Activated naive CD8-positive, alpha-beta T cell treated with anti-CD3 and anti-CD28 coated beads, Interleukin-2, amount 10 ng/mL, durations not matched to agents 7 days and 5 days (primary cell): ENCODE results near the gene CSGALNACT2. TPM values are rescaled to one million over a fixed set of nuclear protein-coding genes. Genes with fewer than 3 reads are reported as not detected.

Experiments used
- ATAC-seq: fragments of 150-1000 bp; cut with Tn5 transposase; one replicate; pipeline ENCODE4 v1.10.0; 2021; ENCODE audit warnings: low read depth, moderate library complexity
- POLR2A ChIA-PET: fragments of 350-600 bp; sonication (Branson Sonifier 250); formaldehyde crosslinking; loops from one replicate; lab custom pipeline; 2021; ENCODE audit warnings: antibody characterized with exemption; lab: Charles Lee
- DNase-seq: peaks from one replicate; pipeline ENCODE4 v3.0.0; 2021
- H3K27ac Mint-ChIP-seq: one replicate; pipeline ENCODE4 v1.8.0; 2022; ENCODE audit warnings: mild to moderate bottlenecking, mixed read lengths
- H3K27me3 Mint-ChIP-seq: one replicate; pipeline ENCODE4 v1.8.0; 2022; ENCODE audit warnings: mild to moderate bottlenecking, moderate library complexity, mixed read lengths
- H3K36me3 Mint-ChIP-seq: one replicate; pipeline ENCODE4 v1.8.0; 2021; ENCODE audit warnings: mild to moderate bottlenecking, mixed read lengths
- H3K4me1 Mint-ChIP-seq: one replicate; pipeline ENCODE4 v1.8.0; 2021; ENCODE audit warnings: mixed read lengths
- H3K4me3 Mint-ChIP-seq: one replicate; pipeline ENCODE4 v1.8.0; 2022; ENCODE audit warnings: mild to moderate bottlenecking, moderate library complexity, mixed read lengths
- H3K9me3 Mint-ChIP-seq: one replicate; pipeline ENCODE4 v1.8.0; 2021; ENCODE audit warnings: mixed read lengths
- total RNA-seq, 2 experiments: library from RNA; stranded (reverse); gene quantifications; one replicate each; pipeline ENCODE4 v1.2.3, GENCODE V29; 2021

CSGALNACT2 gene
- total RNA-seq, 2 experiments from 2014 or later = 37.2 to 39.5 TPM

DNA sequence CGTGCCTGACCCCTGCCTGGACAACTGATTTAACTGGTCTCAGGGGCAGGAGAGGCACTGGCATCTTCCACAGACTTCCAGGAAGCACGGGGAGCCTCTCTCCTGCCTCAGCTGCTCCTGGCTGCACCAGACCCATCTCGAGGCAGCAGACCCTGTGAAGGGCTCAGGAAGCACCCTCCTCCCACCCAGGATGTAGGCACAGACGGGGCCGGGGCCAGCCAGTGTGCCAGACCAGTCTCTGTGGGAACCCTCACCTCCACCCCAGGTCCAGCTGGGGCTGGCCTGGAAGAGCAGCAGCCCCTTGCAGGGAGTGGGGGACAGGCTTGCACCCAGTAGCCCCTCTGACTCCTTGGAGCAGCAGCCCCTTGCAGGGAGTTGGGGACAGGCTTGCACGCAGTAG is 72.3 kb downstream of the CSGALNACT2 start:
- Mint-ChIP-seq H3K9me3 (no peaks in the 10 kb centered on the region), H3K27me3 (no peaks in the 10 kb centered on the region), H3K4me1 (no peaks in the 10 kb centered on the region), H3K36me3 (no peaks in the 10 kb centered on the region), H3K27ac (no peak overlapping the region), H3K4me3 (no peak overlapping the region)
- POLR2A ChIA-PET = interaction anchor here (1.2 kb wide), 1 partner anchor 85 kb away, joined by 3 read pairs; no protein-coding TSS in a partner anchor
- DNase-seq (no peak), ATAC-seq (no peak)

DNA sequence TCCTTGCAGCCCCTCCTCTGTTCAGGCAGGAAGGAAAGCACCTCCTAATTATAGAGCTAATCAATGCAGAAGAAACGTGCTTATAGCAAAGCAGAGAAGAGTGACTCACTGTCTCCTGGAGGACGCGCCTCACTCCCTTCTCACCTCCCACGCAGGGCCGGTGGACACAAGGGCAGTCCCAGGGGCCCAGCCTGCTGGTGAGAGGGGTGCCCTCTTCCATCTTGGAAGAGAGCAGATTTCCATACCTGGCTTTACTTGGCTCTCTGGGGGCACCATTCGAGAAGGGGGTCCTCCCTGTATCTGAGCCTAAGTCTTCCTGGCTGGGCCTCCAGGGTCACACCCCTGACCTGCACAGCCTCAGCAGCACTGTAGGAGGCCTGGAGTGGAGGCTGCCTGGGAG is 72.8 kb downstream of the CSGALNACT2 start:
- Mint-ChIP-seq H3K27me3 (no peaks in the 10 kb centered on the region), H3K27ac (no peak overlapping the region), H3K36me3 (no peaks in the 10 kb centered on the region), H3K4me1 (no peaks in the 10 kb centered on the region), H3K4me3 (no peak overlapping the region), H3K9me3 (no peaks in the 10 kb centered on the region)
- DNase-seq (peak; percentile 26), ATAC-seq (no peak)
- POLR2A ChIA-PET = interaction anchor here (1.2 kb wide), 1 partner anchor 84 kb away, joined by 3 read pairs; no protein-coding TSS in a partner anchor

DNA sequence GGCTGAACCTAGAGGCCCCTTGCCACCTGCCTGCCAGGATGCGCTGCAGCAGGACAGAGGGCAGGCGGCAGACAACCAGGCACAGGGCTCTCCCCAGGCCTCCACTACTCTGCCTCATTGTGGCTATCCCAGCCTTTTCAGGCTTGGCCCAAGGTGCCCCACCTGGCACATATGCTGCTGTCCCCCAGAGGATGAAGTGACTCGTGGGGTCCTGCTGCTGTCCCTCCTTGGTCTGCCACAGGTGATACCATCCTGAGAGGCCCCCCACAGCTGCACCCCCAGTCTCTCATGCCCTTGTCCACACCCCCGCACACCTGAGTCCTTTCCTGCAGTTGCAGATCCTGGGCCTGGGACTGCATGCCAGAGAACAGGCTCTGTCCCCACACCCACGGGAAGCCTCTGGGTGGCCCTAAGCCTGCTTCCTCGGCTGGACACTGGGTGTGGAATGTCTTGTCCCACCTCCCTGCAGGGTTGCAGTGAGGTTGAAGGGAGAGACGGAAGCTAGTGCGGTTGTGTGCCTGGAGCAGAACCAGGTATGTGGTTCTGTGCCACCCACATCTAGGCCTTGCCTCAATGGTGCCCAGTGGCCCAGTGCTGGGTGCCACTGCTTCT is 73.3 kb downstream of the CSGALNACT2 start:
- Mint-ChIP-seq H3K4me3 (no peak overlapping the region), H3K27me3 (no peaks in the 10 kb centered on the region), H3K36me3 (no peaks in the 10 kb centered on the region), H3K9me3 (no peaks in the 10 kb centered on the region), H3K4me1 (no peaks in the 10 kb centered on the region), H3K27ac (no peak overlapping the region)
- POLR2A ChIA-PET = interaction anchor here (1.2 kb wide), 1 partner anchor 84 kb away, joined by 3 read pairs; no protein-coding TSS in a partner anchor
- peak; percentile 25 for DNase-seq
- ATAC-seq = no peak

DNA sequence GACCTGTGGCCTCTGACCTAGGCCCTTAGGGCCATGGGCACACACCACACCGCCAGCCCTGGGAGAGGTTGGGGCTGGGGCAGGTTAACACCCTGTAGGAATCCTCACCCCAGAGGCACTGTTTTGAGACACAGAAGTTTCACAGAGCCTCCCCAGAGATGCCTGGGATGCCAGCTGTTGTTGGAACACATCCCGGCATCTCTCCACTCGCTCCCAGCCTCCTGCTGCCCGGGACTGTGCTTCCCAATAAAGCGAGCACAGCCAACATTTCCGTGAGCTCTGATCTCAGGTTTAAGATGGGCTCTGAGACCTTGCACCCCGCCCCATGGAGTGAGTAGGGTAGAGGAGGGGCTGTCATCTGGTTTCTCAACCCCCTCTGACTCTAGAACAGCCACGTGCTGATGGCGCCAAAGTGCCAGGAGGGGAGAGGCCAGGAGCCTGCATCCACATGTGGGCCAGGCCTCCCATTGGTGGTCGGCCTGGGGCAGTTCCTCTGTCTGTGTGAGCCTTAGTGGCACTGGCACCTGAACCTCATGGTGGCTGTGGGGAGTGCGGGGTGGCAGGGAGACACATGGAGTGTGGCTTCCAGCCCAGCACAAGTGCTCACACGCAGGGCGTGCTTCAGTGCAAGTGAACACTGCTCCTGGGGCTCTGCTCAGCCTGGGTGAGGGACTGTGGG is 73.9 kb downstream of the CSGALNACT2 start:
- DNase-seq (peak; percentile 22), ATAC-seq (no peak)
- Mint-ChIP-seq H3K27me3 (no peaks in the 10 kb centered on the region), H3K27ac (no peak overlapping the region), H3K36me3 (no peaks in the 10 kb centered on the region), H3K4me1 (no peaks in the 10 kb centered on the region), H3K4me3 (no peak overlapping the region), H3K9me3 (no peaks in the 10 kb centered on the region)
- POLR2A ChIA-PET = no interaction called here

DNA sequence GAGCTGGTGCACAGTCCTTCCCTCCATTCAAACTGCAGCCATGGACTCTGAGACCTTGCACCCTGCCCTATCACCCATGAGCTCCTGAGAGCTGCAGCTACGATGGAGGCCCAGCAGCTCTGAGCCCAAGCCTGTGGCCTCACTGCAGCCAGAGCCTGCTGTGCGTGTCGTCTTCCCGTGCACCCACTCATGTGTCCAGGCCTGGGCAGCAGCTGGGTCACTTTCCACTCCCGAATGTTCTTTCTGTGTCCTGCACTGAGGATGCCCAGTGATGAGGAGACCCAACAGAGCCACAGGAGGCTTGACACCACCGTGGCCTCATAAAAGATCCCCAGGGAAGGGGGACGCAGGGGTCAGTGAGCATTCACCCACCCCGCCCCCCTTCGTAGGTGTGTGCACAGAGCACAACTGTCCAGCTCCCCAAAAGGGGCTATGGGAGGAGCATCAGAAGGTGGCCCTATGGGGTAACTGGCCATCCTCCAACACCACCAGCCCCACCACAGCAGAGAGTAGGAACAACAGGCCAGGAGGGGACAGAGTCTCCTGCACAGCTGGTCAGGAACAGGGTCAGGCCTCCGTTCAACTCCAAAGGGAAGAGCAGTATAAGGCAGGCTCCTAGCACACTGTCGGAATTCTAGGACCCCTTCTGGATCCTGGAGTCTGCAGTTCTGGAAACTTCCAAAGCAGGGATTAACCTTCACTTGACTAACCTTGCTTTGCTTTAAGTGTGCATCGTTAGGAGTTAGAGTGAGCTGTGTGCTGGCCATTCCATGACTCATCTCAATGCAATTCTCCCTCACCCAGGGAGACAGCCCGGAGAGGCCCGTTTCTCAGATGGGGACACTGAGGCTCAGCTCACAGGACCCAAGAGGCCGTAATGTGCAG is 76.1 kb downstream of the CSGALNACT2 start:
- Mint-ChIP-seq H3K9me3 (no peaks in the 10 kb centered on the region), H3K4me1 (no peaks in the 10 kb centered on the region), H3K36me3 (no peaks in the 10 kb centered on the region), H3K27ac (no peak overlapping the region), H3K27me3 (no peaks in the 10 kb centered on the region), H3K4me3 (no peak overlapping the region)
- no peak for ATAC-seq
- no peak for DNase-seq
- POLR2A ChIA-PET = no interaction called here

DNA sequence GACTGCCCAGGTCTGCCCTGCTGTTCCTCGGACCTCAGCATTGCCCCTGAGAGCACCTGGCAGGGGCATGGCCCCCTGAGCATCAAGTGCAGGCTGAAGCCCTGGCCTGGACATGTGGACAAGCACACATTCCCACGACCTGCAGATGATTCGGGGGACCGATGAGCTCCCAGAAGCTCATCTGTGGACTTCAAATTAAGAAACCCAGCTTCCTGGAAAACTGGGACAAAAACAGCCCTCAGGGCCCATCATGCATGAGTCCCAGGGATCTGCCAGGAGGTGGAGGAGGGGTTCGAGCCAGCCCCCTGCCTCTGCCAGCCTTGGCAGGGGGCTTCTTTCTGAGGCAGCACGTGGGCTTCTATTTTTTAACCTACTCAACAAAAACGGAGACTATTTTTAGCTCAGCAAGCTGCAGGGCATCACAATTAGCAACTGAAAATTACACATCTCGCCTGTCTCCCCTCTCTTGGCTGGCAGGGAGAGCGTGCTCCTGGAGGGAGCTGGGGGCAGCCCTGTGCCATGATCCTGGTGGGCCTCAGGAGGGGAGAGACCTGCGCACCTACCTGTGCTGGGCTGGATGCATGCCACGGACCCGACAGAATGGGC is 76.8 kb downstream of the CSGALNACT2 start:
- Mint-ChIP-seq H3K9me3 (no peaks in the 10 kb centered on the region), H3K36me3 (no peaks in the 10 kb centered on the region), H3K27ac (no peak overlapping the region), H3K27me3 (no peaks in the 10 kb centered on the region), H3K4me3 (no peak overlapping the region), H3K4me1 (no peaks in the 10 kb centered on the region)
- DNase-seq = no peak
- no peak for ATAC-seq
- POLR2A ChIA-PET = no interaction called here

DNA sequence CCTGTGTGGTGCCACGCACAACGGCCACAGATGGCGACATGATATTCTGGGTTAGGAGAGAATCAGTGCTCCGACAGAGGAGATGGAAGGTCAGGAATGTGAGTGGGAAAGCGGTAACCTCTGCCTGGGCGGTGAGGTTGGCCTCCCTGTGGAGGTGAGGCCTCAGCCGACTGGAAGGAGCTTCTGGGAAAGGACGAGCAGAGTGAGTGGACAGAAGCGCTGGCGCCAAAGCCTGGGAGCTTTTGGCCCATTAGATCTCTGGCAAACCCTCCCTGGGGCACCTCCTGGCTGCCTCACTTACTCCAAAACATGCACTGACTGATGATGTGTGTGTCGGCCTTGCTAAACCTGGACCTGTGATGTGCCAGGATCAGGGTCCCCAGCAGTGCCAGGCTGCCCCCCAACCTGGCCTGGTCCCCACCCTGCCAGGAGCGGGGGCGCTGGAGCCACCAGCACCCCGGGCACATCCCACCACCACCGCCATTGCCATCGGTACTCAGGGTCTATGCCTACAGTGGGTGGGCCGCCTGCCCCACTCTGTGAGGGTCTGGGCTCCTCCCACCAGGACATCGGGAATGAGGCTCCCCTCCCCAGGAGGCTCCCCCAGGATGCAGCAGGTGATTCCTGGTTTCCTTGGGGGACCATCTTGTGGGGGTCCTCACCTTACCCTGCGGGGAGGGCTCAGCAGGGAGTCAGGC is 77.7 kb downstream of the CSGALNACT2 start:
- no peak for DNase-seq
- H3K27ac Mint-ChIP-seq = no peak overlapping the region
- H3K27me3 Mint-ChIP-seq = no peaks in the 10 kb centered on the region
- no peaks in the 10 kb centered on the region for H3K4me1 Mint-ChIP-seq
- no peaks in the 10 kb centered on the region for H3K9me3 Mint-ChIP-seq
- no peak overlapping the region for H3K4me3 Mint-ChIP-seq
- POLR2A ChIA-PET = no interaction called here
- ATAC-seq = no peak
- H3K36me3 Mint-ChIP-seq = no peaks in the 10 kb centered on the region

DNA sequence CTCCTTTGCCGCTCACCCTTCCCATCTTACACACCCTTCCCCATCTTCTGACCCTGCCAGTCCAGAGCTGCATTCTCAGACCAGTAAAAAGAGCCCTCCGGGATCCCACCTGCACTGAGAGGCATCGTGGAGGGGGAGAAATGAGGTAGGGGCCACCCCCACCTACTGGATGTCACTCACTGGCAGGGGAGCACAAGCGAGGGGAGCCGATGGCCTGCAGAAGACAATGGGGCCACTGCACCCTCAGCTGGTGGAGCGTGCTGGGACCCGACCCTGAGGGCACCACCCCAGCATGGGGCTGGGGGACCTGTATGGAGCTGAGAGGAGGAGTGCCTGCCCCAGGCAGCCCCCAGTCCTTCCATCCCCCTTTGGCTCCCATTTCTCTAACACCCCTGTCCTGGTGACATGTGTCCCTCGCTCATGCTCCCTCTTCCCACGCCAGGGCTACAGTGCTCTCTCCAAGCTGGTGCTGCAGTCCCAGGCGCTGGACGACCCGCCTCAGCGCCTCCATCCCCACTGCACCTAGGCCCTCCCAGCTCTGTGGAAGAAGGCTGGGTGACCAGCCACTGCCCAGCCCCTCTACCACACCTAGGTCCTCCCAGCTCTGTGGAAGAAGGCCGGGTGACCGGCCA is 78.8 kb downstream of the CSGALNACT2 start:
- H3K4me3 Mint-ChIP-seq = no peak overlapping the region
- H3K9me3 Mint-ChIP-seq = no peaks in the 10 kb centered on the region
- DNase-seq (no peak), ATAC-seq (no peak)
- H3K27ac Mint-ChIP-seq = no peak overlapping the region
- H3K36me3 Mint-ChIP-seq = no peaks in the 10 kb centered on the region
- H3K4me1 Mint-ChIP-seq = peaks cover 3% of the 10 kb centered on the region
- no peaks in the 10 kb centered on the region for H3K27me3 Mint-ChIP-seq
- POLR2A ChIA-PET = interaction anchor here (2.0 kb wide), 1 partner anchor 78 kb away, joined by 5 read pairs; the partner anchor contains the start of gene CSGALNACT2

DNA sequence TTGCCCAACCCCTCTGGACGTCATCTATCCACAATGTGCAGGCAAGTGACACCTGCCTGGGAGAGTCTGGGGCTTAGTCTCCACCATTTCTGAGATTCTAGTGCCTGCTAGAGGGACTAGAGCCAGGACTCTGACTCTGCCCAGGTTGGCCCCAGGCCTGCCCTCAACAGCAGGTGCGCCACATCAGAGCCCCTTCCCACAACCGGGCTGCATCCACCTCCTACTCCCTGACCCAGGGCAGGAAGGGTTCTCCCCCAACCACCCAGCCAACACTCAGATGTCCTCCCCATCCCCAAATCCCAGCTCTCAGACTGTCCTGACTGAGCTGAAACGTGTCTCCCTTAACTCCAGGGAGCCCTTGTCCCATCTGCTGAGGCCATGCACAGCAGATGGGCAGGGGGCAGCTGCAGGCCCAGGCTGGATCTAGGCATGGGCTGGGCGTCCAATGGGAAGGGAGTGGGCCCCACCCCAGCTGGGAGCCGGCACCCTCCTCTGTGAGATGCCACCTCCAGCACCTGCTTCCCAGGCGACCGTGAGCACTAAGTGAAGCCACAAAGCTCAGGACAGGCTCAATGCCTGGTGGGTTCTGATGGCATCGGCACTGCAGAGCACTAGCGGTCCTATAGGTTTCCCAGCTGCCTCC is 79.4 kb downstream of the CSGALNACT2 start:
- POLR2A ChIA-PET = interaction anchor here (2.0 kb wide), 1 partner anchor 79 kb away, joined by 5 read pairs; the partner anchor contains the start of gene CSGALNACT2
- H3K4me3 Mint-ChIP-seq = no peak overlapping the region
- H3K27me3 Mint-ChIP-seq = no peaks in the 10 kb centered on the region
- no peaks in the 10 kb centered on the region for H3K36me3 Mint-ChIP-seq
- H3K9me3 Mint-ChIP-seq = no peaks in the 10 kb centered on the region
- DNase-seq (peak; percentile 6), ATAC-seq (no peak)
- H3K27ac Mint-ChIP-seq = no peak overlapping the region
- peaks cover 3% of the 10 kb centered on the region for H3K4me1 Mint-ChIP-seq

DNA sequence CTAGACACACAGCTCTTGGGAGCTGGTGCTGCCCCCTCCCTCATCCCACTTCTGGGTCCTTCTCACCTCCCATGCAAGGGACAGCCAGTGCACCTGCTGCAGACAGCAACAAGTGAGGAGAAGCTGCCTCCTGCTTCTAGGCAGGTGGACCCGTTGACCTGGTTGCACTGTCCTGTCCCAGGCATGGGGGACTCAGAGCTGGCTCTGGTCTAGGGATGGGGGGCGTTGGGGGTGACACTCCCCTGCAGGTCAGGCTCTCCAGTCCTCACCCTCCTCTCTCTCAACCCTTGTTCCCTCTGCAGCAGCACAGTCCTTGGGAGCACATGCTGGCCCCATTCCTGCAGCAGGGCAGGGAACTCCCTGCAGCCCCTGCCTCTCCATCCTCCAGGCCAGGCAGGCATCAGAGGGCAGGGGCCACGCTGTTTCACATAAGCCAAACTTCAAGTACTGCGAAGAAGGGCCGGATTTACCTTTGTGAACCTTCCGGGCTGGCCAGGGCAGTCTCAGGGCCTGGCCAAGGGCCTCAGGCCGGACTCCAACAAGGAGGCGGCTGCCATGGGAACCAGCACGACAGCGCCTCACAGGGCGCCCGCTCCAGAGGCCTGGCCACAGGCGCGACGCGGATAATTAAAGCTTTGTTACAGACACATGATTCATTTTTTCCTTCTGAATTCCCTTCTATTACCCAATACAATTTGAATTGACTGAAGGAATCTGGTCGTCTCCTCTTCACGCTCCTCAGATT is 80.1 kb downstream of the CSGALNACT2 start:
- no peaks in the 10 kb centered on the region for H3K36me3 Mint-ChIP-seq
- DNase-seq (peak; percentile 25), ATAC-seq (no peak)
- POLR2A ChIA-PET = interaction anchor here (2.0 kb wide), 1 partner anchor 80 kb away, joined by 5 read pairs; the partner anchor contains the start of gene CSGALNACT2
- no peaks in the 10 kb centered on the region for H3K9me3 Mint-ChIP-seq
- peaks cover 3% of the 10 kb centered on the region for H3K4me1 Mint-ChIP-seq
- peaks cover 2% of the 10 kb centered on the region for H3K27me3 Mint-ChIP-seq
- no peak overlapping the region for H3K27ac Mint-ChIP-seq
- H3K4me3 Mint-ChIP-seq = no peak overlapping the region
